RWPE2 (cell line): ENCODE results near the gene PCDHGA11.
A peak's percentile ranks its signal among the peaks of the same experiment; 100 is the strongest.
"Not testable (repeated sequence)": the region's sequence is repeated elsewhere in the genome, so short reads cannot be mapped to it uniquely, and the experiment has no call there.

ENCODE experiments used
- ATAC-seq: fragments of 200-7000 bp; cut with Tn5 transposase; 3 replicates; pipeline ENCODE4 v1.9.1; 2021; ENCODE audit warnings: low read depth
- DNase-seq: peaks from one replicate; pipeline ENCODE4 v3.0.0-alpha.2; 2020; ENCODE audit warnings: low spot score
- H3K27ac ChIP-seq: fragments of 450-650 bp; 2 replicates; pipeline ENCODE4 v1.5.1; 2017; ENCODE audit warnings: mild to moderate bottlenecking; ENCODE audit not compliant: poor library complexity, severe bottlenecking
- H3K27me3 ChIP-seq: fragments of 250-450 bp; sonication (Bioruptor Pico); 2 replicates; pipeline ENCODE4 v1.5.1; 2021; ENCODE audit warnings: mild to moderate bottlenecking, moderate library complexity; ENCODE audit not compliant: insufficient read depth, poor library complexity, severe bottlenecking
- H3K36me3 ChIP-seq: fragments of 250-450 bp; sonication (Bioruptor Pico); 2 replicates; pipeline ENCODE4 v1.5.1; 2020; ENCODE audit warnings: low read depth, mild to moderate bottlenecking, moderate library complexity
- H3K4me1 ChIP-seq: fragments of 250-450 bp; sonication (Bioruptor Pico); 2 replicates; pipeline ENCODE4 v1.5.1; 2021; ENCODE audit warnings: mild to moderate bottlenecking, moderate library complexity; ENCODE audit not compliant: insufficient read depth, poor library complexity, severe bottlenecking
- H3K4me3 ChIP-seq: fragments of 250-450 bp; sonication (Bioruptor Pico); 2 replicates; pipeline ENCODE4 v1.5.1; 2021; ENCODE audit warnings: mild to moderate bottlenecking, moderate library complexity; ENCODE audit not compliant: severe bottlenecking
- H3K9me3 ChIP-seq: fragments of 250-450 bp; sonication (Bioruptor Pico); 2 replicates; pipeline ENCODE4 v1.5.1; 2021; ENCODE audit warnings: mild to moderate bottlenecking, moderate library complexity; ENCODE audit not compliant: severe bottlenecking
- TF ChIP-seq, protein P1 (sequence below): fragments of 450-650 bp; IDR thresholded peaks from one replicate; pipeline ENCODE4 v1.5.1; 2017; ENCODE audit warnings: mild to moderate bottlenecking, moderate library complexity; ENCODE audit not compliant: poor library complexity, severe bottlenecking

Gene PCDHGA11

DNA sequence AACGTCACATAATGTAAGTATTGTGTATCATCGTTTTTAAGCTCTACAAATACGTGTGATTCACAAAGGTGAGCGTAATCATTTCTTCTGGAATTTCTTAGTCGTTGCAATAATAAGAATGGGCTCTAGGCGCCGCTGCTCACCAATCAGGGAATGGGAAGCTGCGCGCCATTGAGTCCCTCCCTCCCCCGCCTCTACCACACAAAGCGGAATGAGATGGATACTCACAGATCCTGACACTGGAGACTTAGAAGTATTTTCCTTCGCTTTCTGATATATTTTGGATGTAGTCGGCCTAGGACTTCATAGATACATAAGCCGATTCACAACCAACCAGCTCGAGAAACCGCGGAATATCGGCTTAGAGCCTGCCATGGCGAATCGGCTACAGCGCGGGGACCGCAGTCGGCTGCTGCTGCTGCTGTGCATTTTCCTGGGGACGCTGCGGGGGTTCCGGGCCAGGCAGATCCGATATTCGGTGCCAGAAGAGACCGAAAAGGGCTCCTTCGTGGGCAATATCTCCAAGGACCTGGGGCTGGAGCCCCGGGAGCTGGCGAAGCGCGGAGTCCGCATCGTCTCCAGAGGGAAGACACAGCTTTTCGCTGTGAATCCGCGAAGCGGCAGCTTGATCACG is at the start of gene PCDHGA11:
TSS of gene PCDHGA11 (plus strand) at position 197 of the 634 bp plus-strand sequence. CDS start at position 374, 177 bp downstream.
- no peak for DNase-seq
- Histone ChIP-seq H3K27me3 (no peaks in the 10 kb centered on the region), H3K27ac (no peak within 1 kb of the TSS), H3K4me3 (no peak within 1 kb of the TSS), H3K36me3 (0 out of 2 replicates have a peak, but pooled peaks cover 5% of the 10 kb centered on the region), H3K4me1 (no peaks in the 10 kb centered on the region), H3K9me3 (peaks cover 65% of the 10 kb centered on the region)
- no peak for ATAC-seq
- TF ChIP-seq, protein P1, sequence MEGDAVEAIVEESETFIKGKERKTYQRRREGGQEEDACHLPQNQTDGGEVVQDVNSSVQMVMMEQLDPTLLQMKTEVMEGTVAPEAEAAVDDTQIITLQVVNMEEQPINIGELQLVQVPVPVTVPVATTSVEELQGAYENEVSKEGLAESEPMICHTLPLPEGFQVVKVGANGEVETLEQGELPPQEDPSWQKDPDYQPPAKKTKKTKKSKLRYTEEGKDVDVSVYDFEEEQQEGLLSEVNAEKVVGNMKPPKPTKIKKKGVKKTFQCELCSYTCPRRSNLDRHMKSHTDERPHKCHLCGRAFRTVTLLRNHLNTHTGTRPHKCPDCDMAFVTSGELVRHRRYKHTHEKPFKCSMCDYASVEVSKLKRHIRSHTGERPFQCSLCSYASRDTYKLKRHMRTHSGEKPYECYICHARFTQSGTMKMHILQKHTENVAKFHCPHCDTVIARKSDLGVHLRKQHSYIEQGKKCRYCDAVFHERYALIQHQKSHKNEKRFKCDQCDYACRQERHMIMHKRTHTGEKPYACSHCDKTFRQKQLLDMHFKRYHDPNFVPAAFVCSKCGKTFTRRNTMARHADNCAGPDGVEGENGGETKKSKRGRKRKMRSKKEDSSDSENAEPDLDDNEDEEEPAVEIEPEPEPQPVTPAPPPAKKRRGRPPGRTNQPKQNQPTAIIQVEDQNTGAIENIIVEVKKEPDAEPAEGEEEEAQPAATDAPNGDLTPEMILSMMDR, result peak; percentile 49

DNA sequence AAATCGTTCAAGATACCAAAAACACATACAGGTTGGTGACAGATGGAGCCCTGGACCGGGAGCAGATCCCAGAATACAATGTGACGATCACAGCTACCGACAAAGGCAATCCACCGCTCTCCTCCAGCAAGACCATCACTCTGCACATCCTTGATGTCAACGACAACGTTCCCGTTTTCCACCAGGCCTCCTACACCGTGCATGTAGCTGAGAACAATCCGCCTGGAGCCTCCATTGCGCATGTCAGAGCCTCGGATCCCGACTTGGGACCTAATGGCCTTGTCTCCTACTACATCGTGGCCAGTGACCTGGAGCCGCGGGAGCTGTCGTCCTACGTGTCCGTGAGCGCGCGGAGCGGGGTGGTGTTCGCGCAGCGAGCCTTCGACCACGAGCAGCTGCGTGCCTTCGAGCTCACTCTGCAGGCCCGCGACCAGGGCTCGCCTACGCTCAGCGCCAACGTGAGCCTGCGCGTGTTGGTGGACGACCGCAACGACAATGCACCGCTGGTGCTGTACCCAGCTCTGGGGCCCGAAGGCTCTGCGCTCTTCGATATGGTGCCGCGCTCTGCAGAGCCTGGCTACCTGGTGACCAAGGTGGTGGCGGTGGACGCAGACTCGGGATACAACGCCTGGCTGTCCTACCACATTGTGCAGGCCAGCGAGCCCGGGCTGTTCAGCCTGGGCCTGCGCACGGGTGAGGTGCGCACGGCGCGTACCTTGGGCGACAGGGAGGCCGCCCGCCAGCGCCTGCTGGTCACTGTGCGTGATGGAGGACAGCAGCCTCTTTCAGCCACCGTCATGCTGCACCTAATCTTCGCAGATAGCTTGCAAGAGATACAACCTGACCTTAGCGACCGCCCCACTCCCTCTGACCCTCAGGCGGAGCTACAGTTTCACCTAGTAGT is 49.0 kb upstream of the PCDHGA11 start:
- Histone ChIP-seq H3K9me3 (no peaks in the 10 kb centered on the region), H3K4me3 (no peak overlapping the region), H3K36me3 (no peaks in the 10 kb centered on the region), H3K27me3 (peaks cover 66% of the 10 kb centered on the region), H3K4me1 (no peaks in the 10 kb centered on the region), H3K27ac (no peak overlapping the region)
- ATAC-seq (no peak), DNase-seq (no peak)
- TF ChIP-seq, protein P1, result no peak

DNA sequence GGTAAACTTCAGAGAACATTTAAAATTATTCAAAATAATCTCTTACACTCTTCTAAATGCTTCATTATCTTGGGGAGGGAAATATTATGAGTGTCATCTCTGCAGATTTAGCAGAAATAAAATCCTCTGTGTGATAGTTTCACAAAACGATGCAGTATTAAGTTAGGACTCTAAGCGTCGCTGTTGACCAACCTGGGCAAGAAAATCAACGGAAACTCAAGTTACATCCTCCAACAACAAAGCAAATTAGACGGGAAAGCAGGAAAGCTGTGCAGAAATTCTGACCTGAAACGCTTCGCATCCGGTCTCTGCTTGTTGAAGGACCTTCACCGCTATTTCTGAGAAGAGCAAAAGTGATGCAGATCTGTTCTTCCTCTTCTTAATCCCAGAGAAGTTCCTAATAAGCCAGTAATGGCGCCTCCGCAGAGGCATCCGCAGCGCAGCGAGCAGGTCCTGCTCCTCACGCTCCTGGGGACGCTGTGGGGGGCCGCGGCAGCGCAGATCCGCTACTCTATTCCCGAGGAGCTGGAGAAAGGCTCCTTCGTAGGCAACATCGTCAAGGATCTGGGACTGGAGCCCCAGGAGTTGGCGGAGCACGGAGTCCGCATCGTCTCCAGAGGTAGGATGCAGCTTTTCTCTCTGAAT is 47.1 kb upstream of the PCDHGA11 start, which contains the start of gene PCDHGA6:
TSS of gene PCDHGA6 (plus strand) at position 219 of the 645 bp plus-strand sequence. CDS start at position 412, 193 bp downstream.
- H3K9me3 ChIP-seq, result no peaks in the 10 kb centered on the region

DNA sequence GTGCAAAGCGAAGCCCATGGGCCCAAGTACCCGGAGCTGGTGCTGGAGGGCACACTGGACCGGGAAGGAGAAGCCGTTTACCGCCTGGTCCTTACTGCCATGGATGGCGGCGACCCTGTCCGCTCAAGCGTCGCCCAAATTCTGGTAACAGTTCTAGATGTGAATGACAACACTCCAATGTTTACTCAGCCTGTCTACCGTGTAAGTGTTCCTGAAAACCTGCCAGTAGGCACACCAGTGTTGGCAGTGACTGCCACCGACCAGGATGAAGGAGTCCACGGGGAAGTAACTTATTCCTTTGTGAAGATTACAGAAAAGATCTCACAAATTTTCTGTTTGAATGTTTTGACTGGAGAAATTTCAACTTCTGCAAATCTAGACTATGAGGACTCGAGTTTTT is 46.2 kb upstream of the PCDHGA11 start:
- Histone ChIP-seq H3K27me3 (peaks cover 46% of the 10 kb centered on the region), H3K9me3 (no peaks in the 10 kb centered on the region), H3K27ac (no peak overlapping the region), H3K4me1 (no peaks in the 10 kb centered on the region), H3K4me3 (no peak overlapping the region), H3K36me3 (no peaks in the 10 kb centered on the region)
- no peak for DNase-seq
- TF ChIP-seq, protein P1, result no peak
- ATAC-seq, result no peak

More for the DNA sequence above, 47.1 kb upstream of the PCDHGA11 start, which contains the start of gene PCDHGA6:
- TF ChIP-seq, protein P1, result peak; percentile 94
- DNase-seq (no peak), ATAC-seq (peak; percentile 60)
- peak within 1 kb of the TSS; percentile 27 for H3K4me3 ChIP-seq
- no peaks in the 10 kb centered on the region for H3K36me3 ChIP-seq
- H3K27me3 ChIP-seq, result peaks cover 47% of the 10 kb centered on the region
- H3K4me1 ChIP-seq, result no peaks in the 10 kb centered on the region
- H3K27ac ChIP-seq, result no peak within 1 kb of the TSS

DNA sequence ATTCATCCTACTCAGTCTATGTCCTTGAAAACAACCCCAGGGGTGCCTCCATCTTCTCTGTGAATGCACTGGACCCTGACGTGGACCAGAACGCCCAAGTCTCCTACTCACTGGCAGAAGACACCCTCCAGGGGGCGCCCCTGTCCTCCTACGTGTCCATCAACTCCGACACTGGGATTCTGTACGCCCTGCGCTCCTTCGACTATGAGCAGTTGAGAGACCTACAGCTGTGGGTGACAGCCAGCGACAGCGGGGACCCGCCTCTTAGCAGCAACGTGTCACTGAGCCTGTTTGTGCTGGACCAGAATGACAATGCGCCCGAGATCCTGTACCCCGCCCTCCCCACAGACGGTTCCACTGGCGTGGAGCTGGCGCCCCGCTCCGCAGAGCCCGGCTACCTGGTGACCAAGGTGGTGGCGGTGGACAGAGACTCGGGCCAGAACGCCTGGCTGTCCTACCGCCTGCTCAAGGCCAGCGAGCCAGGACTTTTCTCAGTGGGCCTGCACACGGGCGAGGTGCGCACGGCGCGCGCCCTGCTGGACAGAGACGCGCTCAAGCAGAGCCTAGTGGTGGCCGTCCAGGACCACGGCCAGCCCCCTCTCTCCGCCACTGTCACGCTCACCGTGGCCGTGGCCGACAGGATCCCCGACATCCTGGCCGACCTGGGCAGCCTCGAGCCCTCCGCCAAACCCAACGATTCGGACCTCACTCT is 45.3 kb upstream of the PCDHGA11 start:
- not testable (repeated sequence) for H3K36me3 ChIP-seq, H3K27ac ChIP-seq, H3K4me1 ChIP-seq, DNase-seq, H3K4me3 ChIP-seq, ATAC-seq, H3K9me3 ChIP-seq
- H3K27me3 ChIP-seq, result peaks cover 40% of the 10 kb centered on the region
